Measurements from ENCODE around the gene NIT2.
A peak's percentile ranks its signal among the peaks of the same experiment; 100 is the strongest.
"Not testable (repeated sequence)": the region's sequence is repeated elsewhere in the genome, so short reads cannot be mapped to it uniquely, and the experiment has no call there.

Gene NIT2

GRCh38 chr3:100334488-100335351, at the start of gene NIT2:
Gene NIT2, plus strand, starts transcription at chr3:100334757. Its CDS starts 35 bp downstream, at chr3:100334792.
- peak; percentile 61 to 77 for DNase-seq (ENCODE audit: low read depth in 2 of 2)

GRCh38 chr3:100288288-100288894, 46.2 kb upstream of the NIT2 start:
- DNase-seq (ENCODE audit: low read depth in 2 of 2), result no peak

- no peak for DNase-seq (ENCODE audit: low read depth in 2 of 2)
Observed at GRCh38 chr3:100289339-100289738, 45.2 kb upstream of the NIT2 start.

- no peak for DNase-seq (ENCODE audit: low read depth in 2 of 2)
Observed at GRCh38 chr3:100295089-100295488, 39.5 kb upstream of the NIT2 start.

- DNase-seq (ENCODE audit: low read depth in 2 of 2), result no peak
Observed at GRCh38 chr3:100297784-100298183, 36.8 kb upstream of the NIT2 start.

- DNase-seq (ENCODE audit: low read depth in 2 of 2), result no peak
Observed at GRCh38 chr3:100299016-100299415, 35.5 kb upstream of the NIT2 start.

GRCh38 chr3:100306695-100307094, 27.9 kb upstream of the NIT2 start:
- no peak for DNase-seq (ENCODE audit: low read depth in 2 of 2)

GRCh38 chr3:100310355-100310965, 24.1 kb upstream of the NIT2 start:
- no peak for DNase-seq (ENCODE audit: low read depth in 2 of 2)

- DNase-seq (ENCODE audit: low read depth in 2 of 2), result no peak
Observed at GRCh38 chr3:100311011-100311410, 23.5 kb upstream of the NIT2 start.

GRCh38 chr3:100316641-100317069, 17.9 kb upstream of the NIT2 start:
- DNase-seq (ENCODE audit: low read depth in 2 of 2), result peak in 1 of 2 donors; percentile 18

- DNase-seq (ENCODE audit: low read depth in 2 of 2), result no peak
Observed at GRCh38 chr3:100317912-100318311, 16.6 kb upstream of the NIT2 start.

- no peak for DNase-seq (ENCODE audit: low read depth in 2 of 2)
Observed at GRCh38 chr3:100319951-100320350, 14.6 kb upstream of the NIT2 start.

GRCh38 chr3:100324044-100324443, 10.5 kb upstream of the NIT2 start:
- no peak for DNase-seq (ENCODE audit: low read depth in 2 of 2)

GRCh38 chr3:100325827-100326226, 8.7 kb upstream of the NIT2 start:
- no peak for DNase-seq (ENCODE audit: low read depth in 2 of 2)

GRCh38 chr3:100327377-100327776, 7.2 kb upstream of the NIT2 start:
- DNase-seq (ENCODE audit: low read depth in 2 of 2), result not testable (repeated sequence)

GRCh38 chr3:100329800-100330489, 4.6 kb upstream of the NIT2 start:
- no peak for DNase-seq (ENCODE audit: low read depth in 2 of 2)

- no peak for DNase-seq (ENCODE audit: low read depth in 2 of 2)
Observed at GRCh38 chr3:100330651-100331050, 3.9 kb upstream of the NIT2 start.

GRCh38 chr3:100331660-100332059, 2.9 kb upstream of the NIT2 start:
- no peak for DNase-seq (ENCODE audit: low read depth in 2 of 2)

GRCh38 chr3:100333051-100333450, 1.5 kb upstream of the NIT2 start:
- no peak for DNase-seq (ENCODE audit: low read depth in 2 of 2)

- DNase-seq (ENCODE audit: low read depth in 2 of 2), result no peak
Observed at GRCh38 chr3:100333970-100334487, 528 bp upstream of the NIT2 start.

GRCh38 chr3:100335434-100335833, 877 bp downstream of the NIT2 start:
- DNase-seq (ENCODE audit: low read depth in 2 of 2), result no peak

- not testable (repeated sequence) for DNase-seq (ENCODE audit: low read depth in 2 of 2)
Observed at GRCh38 chr3:100336229-100336628, 1.7 kb downstream of the NIT2 start.

Data from stimulated activated CD4-positive, alpha-beta T cell treated with anti-CD3 and anti-CD28 coated beads, Interleukin-1b, Interleukin-23, amount 100 ng/mL, for 4 hours (primary cell).